GM21825 (cell line): ENCODE results near the gene INO80.

Experiments used
- ATAC-seq: cut with Tn5 transposase; IDR thresholded peaks from one replicate; pipeline ENCODE4 v1.9.1; 2021; ENCODE audit warnings: mild to moderate bottlenecking, moderate library complexity; ENCODE audit not compliant: unreplicated experiment

INO80 gene

DNA sequence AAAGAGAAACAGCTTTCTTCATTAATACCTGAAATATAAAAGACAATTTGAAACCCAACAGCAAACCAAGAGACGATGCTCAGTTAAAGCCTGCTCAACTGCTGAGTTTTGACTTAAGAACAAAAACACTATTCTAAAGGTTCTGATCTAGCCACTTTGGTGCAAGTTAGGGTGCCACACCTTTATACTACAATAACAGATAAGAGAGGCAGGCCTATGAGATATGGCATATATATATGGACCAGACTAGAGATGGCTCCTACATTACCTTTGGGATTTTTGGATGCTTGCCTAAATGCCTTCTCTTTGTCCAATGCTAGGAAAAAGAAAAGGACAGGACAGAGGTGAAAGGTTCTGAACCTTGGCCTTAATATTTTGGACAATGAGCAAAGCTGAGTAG is 68.6 kb downstream of the INO80 start:
- ATAC-seq, result no peak

DNA sequence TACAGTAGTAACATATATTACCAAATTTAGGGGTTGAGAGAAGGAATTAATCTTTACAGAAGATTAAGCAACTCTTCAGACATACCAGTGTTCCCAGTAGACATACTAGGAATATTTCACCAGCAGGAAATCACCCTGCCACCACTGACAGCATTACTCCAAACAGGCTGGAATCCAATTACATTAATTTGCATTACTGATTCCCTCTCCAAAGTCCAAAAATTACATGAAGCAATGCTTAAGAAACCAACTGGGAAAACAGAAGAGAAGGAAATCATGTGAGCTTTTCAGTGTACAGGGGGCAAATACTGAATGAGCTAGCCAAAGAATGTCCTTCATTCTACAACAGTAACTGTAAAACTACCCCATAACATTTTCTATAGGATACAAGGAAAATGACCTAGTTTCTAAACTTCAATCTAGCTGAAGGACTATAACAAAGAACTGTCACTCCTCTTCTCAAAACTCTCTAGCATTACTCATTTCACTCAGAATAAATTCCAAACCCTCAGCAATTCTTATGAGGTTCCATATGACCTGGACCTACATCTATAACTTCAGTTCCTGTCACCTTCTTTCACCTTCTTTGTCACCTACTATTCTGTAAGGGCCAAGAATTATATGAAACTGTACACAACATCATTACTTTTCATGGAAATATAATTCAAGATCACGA is 72.7 kb downstream of the INO80 start:
- ATAC-seq, result no peak

DNA sequence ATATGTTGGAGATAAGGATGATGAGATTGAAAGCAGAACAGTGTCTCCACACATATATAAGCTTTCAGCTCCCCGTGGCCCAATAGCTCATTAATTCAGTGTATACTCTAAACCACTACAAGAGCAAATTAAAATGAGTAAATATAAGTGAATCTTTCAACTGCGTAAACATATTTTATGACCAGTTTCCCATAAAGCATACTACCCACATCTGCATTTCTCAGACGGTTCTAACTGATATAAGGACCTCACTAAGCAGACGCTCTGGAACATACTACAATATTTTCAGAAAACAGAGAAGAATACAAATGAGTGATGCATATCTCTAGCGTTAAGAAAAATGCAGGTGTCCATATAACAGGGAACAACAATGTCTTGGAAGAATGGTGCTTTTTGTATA is 73.2 kb downstream of the INO80 start:
- no peak for ATAC-seq

DNA sequence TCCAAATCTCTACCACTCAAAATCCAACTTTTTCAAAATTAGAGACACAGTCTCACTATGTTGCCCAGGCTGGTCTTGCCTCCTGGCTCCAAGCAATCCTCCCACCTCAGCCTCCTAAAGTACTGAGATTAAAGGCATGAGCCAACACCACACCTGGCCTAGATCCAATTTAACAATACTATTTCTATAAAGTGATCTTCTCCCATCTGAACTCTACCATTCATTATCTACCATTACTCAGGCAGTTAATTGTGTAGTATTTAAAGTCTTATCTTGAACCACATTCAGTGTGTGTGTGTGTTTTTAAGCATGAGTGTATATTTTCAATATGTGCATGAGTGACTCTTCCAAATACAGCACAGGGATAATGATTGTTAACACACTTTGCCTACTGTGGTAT is 77.0 kb downstream of the INO80 start:
- ATAC-seq, result no peak

DNA sequence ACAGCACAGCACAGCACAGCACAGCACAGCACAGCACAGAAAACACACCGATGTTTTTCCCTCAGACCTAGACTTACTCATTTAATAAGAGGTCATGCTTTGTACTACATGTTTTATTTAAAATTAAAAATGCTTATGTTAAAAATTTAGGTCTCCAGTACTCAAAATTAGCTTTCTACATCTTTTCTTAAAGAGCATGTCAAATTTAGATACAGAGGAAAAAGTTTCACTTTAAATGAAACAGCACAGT is 84.1 kb downstream of the INO80 start:
- ATAC-seq, result no peak

DNA sequence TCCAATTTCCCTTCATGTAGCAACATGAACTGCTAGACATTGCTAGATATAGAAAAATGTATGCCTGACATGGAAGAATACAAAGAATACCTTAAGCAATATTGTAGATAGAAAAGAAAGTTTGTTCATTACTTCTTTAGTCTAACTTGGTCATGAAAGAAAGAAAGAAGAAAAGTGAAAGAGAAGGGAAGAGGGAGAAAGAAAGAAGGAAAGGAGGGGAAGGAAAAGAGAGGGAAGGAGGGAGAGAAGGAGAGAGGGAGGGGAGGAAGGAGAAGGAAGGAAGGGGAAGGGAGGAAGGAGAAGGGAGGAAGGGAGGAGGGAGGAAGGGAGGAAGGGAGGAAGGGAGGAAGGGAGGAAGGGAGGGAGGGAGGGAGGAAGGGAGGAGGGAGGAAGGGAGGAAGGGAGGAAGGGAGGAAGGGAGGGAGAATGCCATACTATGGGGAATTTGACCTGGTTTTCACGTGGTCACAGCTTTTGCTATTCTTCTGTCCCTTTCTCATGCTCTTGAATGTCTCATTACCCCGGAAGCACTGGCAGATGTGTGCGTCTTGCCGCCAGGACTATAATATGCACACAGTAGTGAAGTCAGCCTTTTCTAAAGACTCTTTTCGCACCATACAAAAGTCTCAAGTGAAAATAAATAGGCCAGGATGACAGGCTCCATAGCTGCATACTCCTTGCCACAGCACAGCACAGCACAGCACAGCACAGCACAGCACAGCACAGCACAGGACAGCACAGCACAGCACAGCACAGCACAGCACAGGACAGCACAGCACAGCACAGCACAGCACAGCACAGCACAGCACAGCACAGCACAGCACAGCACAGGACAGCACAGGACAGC is 84.6 kb downstream of the INO80 start:
- no peak for ATAC-seq

DNA sequence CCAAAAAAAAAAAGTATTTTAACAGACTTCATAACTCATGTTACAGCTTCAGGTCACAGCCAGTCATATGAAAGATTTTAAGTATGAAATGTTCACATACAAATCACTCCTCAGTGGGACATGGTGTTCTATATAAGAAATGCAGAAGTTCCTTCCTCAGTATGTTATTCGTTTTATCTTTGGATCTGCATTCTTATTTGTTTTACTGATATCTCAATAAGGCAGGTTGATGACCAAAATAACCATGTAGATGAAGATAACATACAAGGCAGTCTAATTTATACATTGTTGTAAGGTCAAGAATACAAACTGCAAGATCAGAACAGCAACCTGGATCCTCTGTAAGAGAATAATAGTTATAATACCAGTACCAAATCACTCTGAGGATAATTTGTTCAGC is 87.2 kb downstream of the INO80 start:
- ATAC-seq, result no peak

DNA sequence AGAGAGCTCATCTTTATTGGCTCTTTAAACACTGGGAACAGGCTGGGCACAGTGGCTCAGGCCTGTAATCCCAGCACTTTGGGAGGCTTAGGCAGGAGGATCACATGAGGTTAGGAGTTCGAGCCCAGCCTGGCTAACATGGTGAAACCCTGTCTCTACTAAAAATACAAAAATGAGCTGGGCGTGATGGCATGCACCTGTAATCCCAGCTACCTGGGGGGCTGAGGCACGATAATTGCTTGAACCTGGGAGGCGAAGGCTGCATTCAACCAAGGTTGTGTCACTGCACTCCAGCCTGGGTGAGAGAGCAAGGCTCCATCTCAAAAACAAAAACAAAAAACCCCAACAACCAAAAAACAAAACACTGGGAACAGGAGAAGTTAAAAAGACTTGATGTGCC is 90.7 kb downstream of the INO80 start:
- ATAC-seq, result no peak

DNA sequence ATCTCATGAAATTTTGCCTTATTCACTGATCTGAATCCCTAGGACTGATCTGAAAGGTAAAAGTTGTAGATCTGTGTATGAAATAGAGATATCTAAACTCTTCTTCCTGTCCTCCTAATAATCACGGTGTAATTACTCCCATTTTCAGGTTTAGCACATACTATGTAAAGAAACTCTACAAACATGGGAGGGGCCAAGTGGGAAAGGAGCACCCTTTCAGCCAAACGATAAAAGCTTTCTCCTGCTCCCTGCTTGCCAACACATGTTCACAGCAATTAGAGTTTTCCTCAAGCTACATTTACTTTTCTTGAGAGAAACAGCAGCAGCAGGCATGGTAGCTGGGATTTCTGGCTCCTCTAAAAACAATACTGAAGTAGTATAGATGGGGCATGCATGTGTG is 91.2 kb downstream of the INO80 start:
- no peak for ATAC-seq

DNA sequence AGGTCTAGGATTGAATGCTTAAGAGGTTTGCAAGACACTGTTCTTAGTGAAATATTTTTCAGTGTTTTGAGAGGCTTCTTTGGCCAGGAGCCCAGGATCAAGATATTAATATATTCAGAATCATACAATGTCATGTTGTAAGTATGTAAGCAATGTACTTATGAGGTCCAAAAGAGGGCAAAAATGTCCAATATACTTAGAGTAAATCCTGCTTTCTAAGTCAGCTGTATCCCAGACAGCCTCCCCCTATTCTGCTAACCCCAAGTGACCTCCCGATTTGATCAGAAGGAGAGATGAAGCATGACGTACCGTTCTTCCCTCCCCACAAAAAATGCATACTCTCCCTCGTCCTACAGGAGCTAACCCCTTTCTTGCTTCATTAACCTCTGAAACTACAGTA is 91.9 kb downstream of the INO80 start:
- ATAC-seq, result no peak

DNA sequence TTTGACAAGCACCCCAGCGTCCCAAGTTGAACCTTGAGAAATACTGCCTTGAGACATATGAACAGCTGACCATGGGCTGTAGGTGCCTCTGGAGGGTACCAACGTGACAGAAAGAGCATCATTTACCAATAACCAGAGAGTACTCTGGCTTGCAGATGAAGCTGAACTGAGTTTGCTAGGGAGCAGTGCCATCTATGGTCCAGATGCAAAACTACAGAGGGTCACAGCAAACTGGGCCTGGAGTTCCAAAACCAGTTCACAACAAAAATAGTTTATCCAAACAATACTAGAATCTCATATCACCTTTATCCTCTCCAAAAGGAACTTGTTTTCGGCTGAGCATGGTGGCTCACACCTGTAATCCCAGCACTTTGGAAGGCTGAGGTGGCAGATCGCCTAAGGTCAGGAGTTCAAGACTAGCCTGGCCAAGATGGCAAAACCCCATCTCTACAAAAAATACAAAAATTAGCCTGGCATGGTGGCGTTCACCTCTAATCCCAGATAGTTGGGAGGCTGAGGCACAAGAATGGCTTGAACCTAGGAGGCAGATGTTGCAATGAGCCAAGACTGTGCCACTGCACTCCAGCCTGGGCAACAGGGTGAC is 93.5 kb downstream of the INO80 start:
- no peak for ATAC-seq

DNA sequence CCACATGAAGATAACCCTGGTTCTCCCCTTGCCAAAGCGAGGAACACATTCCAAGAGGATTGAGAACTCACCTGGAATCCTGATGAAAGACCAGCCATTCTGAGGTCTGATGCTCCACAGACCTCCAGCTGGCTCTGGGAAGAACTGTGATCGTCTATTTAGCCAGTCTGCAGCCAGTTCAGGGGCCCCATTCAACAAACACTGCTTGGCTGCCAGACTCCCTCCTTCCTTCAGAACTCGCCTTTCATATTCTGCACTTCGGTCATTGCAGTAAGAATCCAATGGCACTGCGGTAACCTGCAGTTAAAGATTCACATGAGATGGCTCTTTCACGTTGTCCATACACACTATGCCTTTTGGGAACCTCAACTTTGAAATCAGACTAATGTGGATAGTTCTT is 95.3 kb downstream of the INO80 start:
- no peak for ATAC-seq

DNA sequence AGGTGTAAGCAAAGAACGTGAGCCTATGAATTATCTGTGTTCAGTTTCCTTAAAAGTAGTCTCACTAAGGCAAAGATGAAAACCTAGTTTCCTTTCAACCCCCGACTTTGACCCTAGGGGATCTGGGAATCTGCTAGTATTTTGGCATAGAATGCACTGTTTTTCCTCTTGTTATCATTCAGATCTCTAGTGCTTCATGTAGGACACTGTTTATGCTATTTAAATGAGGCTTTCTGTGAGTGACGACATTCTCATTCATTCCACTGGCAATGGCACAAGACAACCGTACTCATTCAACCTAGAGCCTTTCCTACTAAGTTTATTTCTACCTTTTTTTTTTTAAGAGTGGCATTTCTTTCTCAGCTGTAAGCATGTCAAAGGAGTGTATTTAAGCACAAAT is 95.8 kb downstream of the INO80 start:
- ATAC-seq, result no peak

DNA sequence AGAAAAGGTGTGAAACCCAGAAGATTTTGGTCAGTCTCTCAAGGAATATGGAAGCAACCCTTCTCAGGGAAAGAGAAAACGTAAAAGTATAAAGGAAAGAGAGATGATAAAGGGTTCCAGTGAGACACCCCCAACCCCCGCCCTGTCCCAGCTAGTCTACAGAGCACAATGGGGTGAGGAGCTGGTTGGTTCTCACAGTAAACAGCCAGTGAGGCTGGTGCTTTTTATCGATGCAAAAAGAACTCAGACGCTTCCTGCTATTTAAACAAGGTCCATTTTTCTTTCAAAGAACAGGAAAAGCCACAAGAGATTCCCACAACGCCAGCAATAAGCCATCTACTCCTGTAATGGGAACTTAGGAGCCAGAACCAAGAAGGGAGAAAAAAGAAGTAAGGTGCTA is 96.9 kb downstream of the INO80 start:
- ATAC-seq, result no peak

DNA sequence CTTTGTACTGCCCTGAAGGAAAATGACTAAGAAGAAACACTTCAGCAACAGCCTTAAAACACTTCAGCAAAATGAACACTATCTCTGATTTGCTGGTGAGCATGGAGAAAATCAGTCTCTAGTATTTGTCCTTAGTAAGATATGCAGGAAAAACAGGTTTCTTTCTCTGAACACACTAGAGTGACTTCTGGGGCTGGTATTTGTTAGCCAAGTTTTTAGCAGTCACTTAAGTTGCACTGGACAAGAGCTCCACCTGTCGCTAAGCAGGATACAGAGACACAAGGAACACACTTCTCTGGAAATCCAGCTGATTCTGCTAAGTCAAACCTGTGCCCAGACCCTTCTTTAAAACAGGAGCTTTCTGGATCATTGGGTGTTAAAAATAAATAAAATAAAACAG is 97.5 kb downstream of the INO80 start:
- no peak for ATAC-seq

DNA sequence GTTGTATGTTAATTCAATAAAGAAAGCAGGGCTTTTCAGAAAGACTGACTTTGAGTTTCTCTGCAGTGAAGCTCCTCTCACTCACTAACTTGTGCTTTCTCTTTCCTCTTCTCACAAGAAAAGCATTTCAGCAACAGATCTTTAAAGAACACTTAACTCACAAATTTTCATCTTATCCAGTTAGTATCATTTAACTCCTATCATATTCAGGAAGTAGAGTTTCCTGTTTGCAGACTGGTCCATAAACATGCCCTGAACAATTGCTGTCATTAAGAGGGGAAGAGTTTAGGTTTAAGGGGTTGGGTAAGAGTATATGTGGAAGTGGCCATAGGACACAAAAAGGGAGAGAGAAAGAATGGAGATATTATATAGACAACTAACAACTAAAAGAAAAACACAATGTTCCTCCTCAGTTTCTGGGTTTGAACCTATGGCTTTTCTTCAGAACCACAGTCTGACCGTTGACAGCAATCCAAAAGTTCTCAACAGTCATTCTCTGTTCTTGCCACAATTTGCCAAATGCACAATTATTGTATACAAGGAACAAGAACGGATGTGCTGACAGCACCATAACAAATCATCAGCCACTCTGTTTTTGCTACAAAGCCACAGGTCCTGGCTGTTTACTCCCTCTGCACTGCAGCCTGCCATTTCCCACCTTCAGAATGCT is 98.9 kb downstream of the INO80 start:
- ATAC-seq, result no peak

DNA sequence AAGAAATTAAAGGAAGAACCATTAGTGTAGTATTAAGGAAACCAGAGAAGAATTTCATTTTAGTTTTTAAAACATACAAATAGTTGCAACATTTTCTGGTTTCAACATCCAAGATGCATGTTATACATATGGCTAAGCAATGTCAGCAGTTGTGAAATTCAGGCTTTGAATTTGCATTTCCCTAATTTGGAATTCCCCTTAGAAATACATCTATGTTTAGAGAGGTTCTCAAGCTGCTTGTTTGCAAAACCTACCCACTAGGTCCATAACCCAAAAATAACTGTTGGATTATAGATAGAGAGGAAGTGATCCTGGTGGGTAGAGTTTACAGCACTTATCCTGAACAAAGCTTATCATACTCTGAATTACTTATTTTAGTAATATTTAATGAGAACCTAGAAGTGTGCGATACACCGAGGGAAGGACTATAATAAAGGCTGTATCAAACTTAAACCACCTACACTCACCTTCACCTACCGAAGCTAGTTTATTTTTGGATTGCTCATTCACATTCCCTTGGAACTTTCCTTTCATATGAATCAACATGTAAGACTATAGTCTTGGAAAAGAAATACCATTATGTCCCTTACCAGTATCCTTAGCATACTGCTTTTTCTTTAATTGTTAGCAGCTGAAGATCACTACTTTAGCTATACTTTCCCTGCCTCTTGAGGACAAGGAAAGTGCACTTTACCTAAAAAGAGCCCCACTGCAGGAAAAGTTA is 102.2 kb downstream of the INO80 start:
- ATAC-seq, result no peak

DNA sequence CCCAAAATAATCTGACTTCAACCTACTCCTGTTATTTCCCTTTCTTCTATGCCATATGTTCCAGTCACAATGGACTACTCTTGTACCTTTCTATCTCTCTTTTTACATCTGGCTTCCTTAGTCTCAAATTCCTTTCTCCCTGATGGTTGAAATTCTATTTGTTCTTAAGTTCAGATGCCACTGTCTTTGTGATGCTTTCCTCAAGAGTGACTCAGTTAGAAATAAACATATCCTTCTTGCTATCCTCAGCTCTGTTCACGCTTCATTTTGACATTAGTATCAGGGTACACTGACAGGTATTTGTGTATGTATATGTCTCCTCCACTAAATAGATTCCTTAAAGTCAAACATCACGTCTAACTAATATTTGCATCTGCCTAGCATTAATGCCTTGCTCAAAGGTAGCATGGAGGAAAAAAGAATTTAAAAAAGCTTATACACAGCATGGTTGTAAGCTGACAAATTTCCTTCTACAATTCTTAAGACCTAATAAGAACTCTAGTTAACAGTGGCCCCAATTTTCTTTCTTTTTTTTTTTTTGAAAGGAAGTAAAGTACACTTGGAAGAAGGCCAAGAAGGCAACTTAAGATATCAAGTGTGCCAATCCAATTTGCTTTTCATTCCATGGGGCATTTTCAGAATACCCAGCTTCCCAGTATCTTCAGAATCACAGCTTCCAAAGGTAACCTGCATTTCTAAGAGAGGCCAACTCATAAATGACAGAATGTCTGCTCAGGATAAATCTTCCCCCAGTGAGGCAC is 104.8 kb downstream of the INO80 start:
- ATAC-seq, result no peak

DNA sequence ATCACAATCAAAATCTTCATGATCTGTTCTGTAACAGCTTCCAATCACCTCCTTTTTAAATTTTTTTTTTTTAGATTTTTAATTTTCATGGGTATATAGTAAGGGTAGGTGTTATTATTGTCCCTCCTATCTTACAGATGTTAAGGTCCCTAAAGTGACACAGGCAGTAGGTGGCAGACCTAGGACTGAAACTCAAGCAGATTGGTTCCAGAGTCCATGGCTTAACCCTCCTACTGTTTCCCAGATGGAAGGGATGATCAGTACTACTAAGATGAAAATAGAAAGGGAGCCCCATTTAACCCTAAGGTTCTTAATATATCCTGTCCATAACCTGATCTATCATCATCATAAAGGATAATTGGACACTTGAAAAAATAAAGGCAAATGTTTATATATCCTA is 105.7 kb downstream of the INO80 start:
- no peak for ATAC-seq

DNA sequence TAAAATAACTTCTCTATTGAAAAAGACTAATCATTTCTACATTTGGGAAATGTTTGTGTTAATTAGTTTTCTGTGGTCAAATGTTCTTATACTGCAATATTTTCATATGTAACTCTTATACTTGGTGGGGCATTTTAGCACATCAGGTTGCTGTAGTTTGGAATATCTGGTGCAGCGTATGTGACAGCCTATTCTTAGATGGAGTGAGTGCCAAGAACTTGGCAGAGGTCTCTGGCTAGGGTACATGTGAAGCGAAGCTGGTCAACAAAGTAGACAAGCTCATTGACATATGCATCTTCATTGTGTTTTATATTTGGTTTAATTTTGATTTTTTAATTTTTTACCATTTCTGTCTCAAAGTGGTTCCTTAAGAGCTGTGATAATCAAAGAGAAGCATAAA is 109.6 kb downstream of the INO80 start:
- no peak for ATAC-seq

DNA sequence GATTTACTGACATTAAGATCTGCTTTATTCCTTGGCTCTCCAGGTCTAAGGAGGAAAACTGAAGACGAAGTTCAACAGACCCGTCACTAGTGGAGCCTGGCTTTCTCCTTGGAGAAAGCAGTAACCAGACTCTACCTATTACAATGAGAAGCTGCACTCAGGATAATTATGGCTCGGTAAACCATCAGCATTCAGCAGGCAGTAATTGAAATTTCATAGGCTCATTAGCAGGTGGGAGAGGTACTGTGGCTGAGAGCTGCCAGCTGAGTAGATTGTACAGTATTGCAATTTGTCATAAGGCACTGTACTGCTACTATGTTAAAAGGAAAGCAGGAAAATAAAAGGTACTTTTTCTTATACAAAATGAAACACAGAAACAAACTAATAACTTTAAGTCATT is 111.6 kb downstream of the INO80 start:
- no peak for ATAC-seq
